K562 (cell line): ENCODE data around the gene CCM2. TPM values are rescaled to one million over a fixed set of nuclear protein-coding genes. Genes with fewer than 3 reads are reported as not detected.

Experiments used
- ATAC-seq: fragments of 200-7000 bp; cut with Tn5 transposase; 3 replicates; pipeline ENCODE4 v1.9.1; 2020; ENCODE audit warnings: moderate library complexity
- BruUV-seq: library from RNA; stranded (reverse); fragments of 400-500 nt; replicated peaks from 2 replicates; lab custom pipeline; 2021; lab: Mats Ljungman, UMichigan
- CTCF ChIA-PET: fragments of 300-600 bp; formaldehyde crosslinking; extraction: SDS; loops from one replicate; lab custom pipeline; 2021; ENCODE audit warnings: low intra/inter-chr PET ratio; lab: Yijun Ruan, JAX
- POLR2A ChIA-PET: fragments of 300-600, 350-650 bp; sonication (Branson Sonifier 250); formaldehyde crosslinking; extraction: SDS; loops from one replicate; lab custom pipeline; 2021; ENCODE audit warnings: antibody characterized with exemption, inconsistent platforms; lab: Yijun Ruan, JAX
- DNase-seq, 4 experiments: peaks; one replicate each; pipeline versions ENCODE4 v3.0.0 to v3.0.0-alpha.2; 2011 to 2018; ENCODE audit warnings: low spot score in 3 of 4, mixed read lengths in 3 of 4; ENCODE audit errors: extremely low read depth in 1 of 4
- FAIRE-seq: peaks from 2 replicates; lab custom pipeline; 2011; peaks lifted over from hg19 to GRCh38; lab: Jason Lieb, UNC
- H2AFZ ChIP-seq: 2 replicates; pipeline ENCODE4 v1.6.0; 2011; ENCODE audit warnings: low read depth, low read length, control low read depth, inconsistent platforms
- H3K27ac ChIP-seq: fragments of 200-600 bp; 3 replicates; pipeline ENCODE4 v1.8.0; 2011; ENCODE audit warnings: low read depth, mild to moderate bottlenecking, control low read depth, inconsistent platforms, low read length, moderate library complexity, mixed read lengths; ENCODE audit errors: extremely low read depth
- H3K27me3 ChIP-seq, 2 experiments: fragments of 300-600 bp in 1 of 2; 2 replicates in 1 of 2; 3 replicates in 1 of 2; pipeline versions ENCODE4 v1.6.0 to v1.8.0; 2011; ENCODE audit warnings: inconsistent platforms in 2 of 2, low read length in 2 of 2, mild to moderate bottlenecking in 1 of 2, mixed read lengths in 1 of 2, moderate library complexity in 1 of 2; ENCODE audit not compliant: control insufficient read depth in 2 of 2, insufficient read depth in 2 of 2
- H3K36me3 ChIP-seq: fragments of 300-600 bp; 3 replicates; pipeline ENCODE4 v1.8.0; 2011; ENCODE audit warnings: mild to moderate bottlenecking, low read length, inconsistent platforms; ENCODE audit not compliant: control insufficient read depth, insufficient read depth
- H3K4me1 ChIP-seq, 2 experiments: fragments of 200-600 bp in 1 of 2; replicated peaks in 1 of 2; 2 replicates in 1 of 2; 3 replicates in 1 of 2; pipeline versions ENCODE4 v1.5.1 to v1.8.0; 2011; ENCODE audit warnings: inconsistent platforms in 2 of 2, low read length in 2 of 2, mild to moderate bottlenecking in 1 of 2, mixed read lengths in 1 of 2, moderate library complexity in 1 of 2; ENCODE audit not compliant: control insufficient read depth in 2 of 2, insufficient read depth in 2 of 2
- H3K4me2 ChIP-seq: 2 replicates; pipeline ENCODE4 v1.6.1; 2011; ENCODE audit warnings: low read length, control low read depth, inconsistent platforms, mixed read lengths; ENCODE audit not compliant: insufficient read depth
- H3K4me3 ChIP-seq: fragments of 200-600 bp; sonication (generic), shearing (Covaris generic); 2 replicates; pipeline ENCODE4 v1.5.1; 2016; ENCODE audit warnings: control low read depth, inconsistent platforms
- H3K79me2 ChIP-seq: fragments of 200-600 bp; 3 replicates; pipeline ENCODE4 v1.8.0; 2011; ENCODE audit warnings: low read length, inconsistent platforms; ENCODE audit not compliant: control insufficient read depth, insufficient read depth
- H3K9ac ChIP-seq, 2 experiments: 2 replicates each; pipeline versions ENCODE4 v1.6.0 to v1.6.1; 2011; ENCODE audit warnings: low read depth in 2 of 2, low read length in 2 of 2, control low read depth in 1 of 2, inconsistent platforms in 1 of 2, mild to moderate bottlenecking in 1 of 2, mixed read lengths in 1 of 2; ENCODE audit not compliant: insufficient read depth in 1 of 2
- H3K9me1 ChIP-seq: one replicate; pipeline ENCODE4 v1.6.0; 2011; ENCODE audit warnings: inconsistent platforms, mild to moderate bottlenecking, low read length, moderate library complexity; ENCODE audit not compliant: control insufficient read depth, insufficient read depth
- H3K9me3 ChIP-seq: replicated peaks from 2 replicates; pipeline ENCODE4 v1.5.1; 2011; ENCODE audit warnings: low read depth, low read length, inconsistent platforms; ENCODE audit not compliant: control insufficient read depth, insufficient read depth
- H4K20me1 ChIP-seq: replicated peaks from 2 replicates; pipeline ENCODE4 v1.6.1; 2011; ENCODE audit warnings: low read length, inconsistent platforms, mixed read lengths; ENCODE audit not compliant: control insufficient read depth, insufficient read depth
- BRF2 ChIP-seq: IDR thresholded peaks from 3 replicates; pipeline ENCODE4 v1.6.1; 2011; ENCODE audit warnings: borderline replicate concordance, mild to moderate bottlenecking; ENCODE audit not compliant: insufficient read length, insufficient read depth
- HDAC8 ChIP-seq: fragments of 450-650 bp; IDR thresholded peaks from 2 replicates; pipeline ENCODE4 v1.6.1; 2016; ENCODE audit warnings: mild to moderate bottlenecking, missing genetic modification characterization, moderate library complexity, missing compliant biosample characterization
- MAZ ChIP-seq, 2 experiments: fragments of 450-650 bp in 1 of 2; sonication (generic) in 1 of 2; formaldehyde crosslinking; IDR thresholded peaks in 1 of 2; conservative IDR thresholded peaks in 1 of 2; 2 replicates each; pipeline versions ENCODE4 v1.4.0 to v1.5.0; 2020; ENCODE audit warnings: mild to moderate bottlenecking in 1 of 2, missing genetic modification reagents in 1 of 2
- NCOA1 ChIP-seq: fragments of 450-650 bp; IDR thresholded peaks from 2 replicates; pipeline ENCODE4 v1.6.1; 2016; ENCODE audit warnings: low read depth
- RBM25 ChIP-seq: fragments of 200-400 bp; formaldehyde crosslinking; IDR thresholded peaks from 2 replicates; pipeline ENCODE4 v1.6.1; 2018; ENCODE audit warnings: low read length, low read depth, moderate library complexity; ENCODE audit not compliant: severe bottlenecking
- SMARCC2 ChIP-seq: fragments of 450-650 bp; IDR thresholded peaks from 2 replicates; pipeline ENCODE4 v1.6.1; 2017; ENCODE audit warnings: antibody characterized with exemption, moderate library complexity, mild to moderate bottlenecking, low read depth
- SNRNP70 ChIP-seq: fragments of 200-400 bp; formaldehyde crosslinking; optimal IDR thresholded peaks from 2 replicates; pipeline ENCODE3; 2017; ENCODE audit warnings: low read depth, low read length
- ZBTB17 ChIP-seq: fragments of 450-650 bp; formaldehyde crosslinking; IDR thresholded peaks from 2 replicates; pipeline ENCODE4 v1.4.0; 2020; ENCODE audit warnings: mild to moderate bottlenecking
- ZNF3 ChIP-seq: fragments of 250-450 bp; sonication (Bioruptor Pico); IDR thresholded peaks from 2 replicates; pipeline ENCODE4 v1.5.0; 2021; ENCODE audit warnings: mild to moderate bottlenecking, moderate library complexity
- WGBS: fragments of 100-300 bp; shearing (Covaris generic); methylation state at CpG from one replicate; pipeline ENCODE4 v1.1.6; 2016; ENCODE audit warnings: low coverage, mixed read lengths; ENCODE audit not compliant: insufficient coverage; ENCODE audit errors: missing lambda C conversion rate; 5-methylcytosine and 5-hydroxymethylcytosine counted together
- in situ Hi-C: fragments of 300-500 bp; cut with MboI; formaldehyde crosslinking; loops from 4 replicates; pipeline ENCODE4 v1.15.0; 2018; ENCODE audit warnings: inconsistent platforms, mixed read lengths
- intact Hi-C: fragments of 100-400 bp; cut with micrococcal nuclease; formaldehyde crosslinking; loops from 2 replicates; pipeline ENCODE4 v1.14.2; 2022
- polyA plus RNA-seq, 8 experiments: library from polyadenylated mRNA; depleted of rRNA in 4 of 8; stranded (reverse) in 5 of 8; unstranded in 3 of 8; fragments of >200 nt; fragmentation: Nextera tagmentation in 2 of 8; fragmentation: Illumina TruSeq in 1 of 8; extraction: Ambion mirVana in 2 of 8; extraction: Trizol in 1 of 8; gene quantifications; 2 replicates each; pipeline versions ENCODE4 v1.2.1 to v1.2.3, GENCODE V29; 2011 to 2014; ENCODE audit warnings: inconsistent platforms in 1 of 8, missing spikeins in 1 of 8
- total RNA-seq, 7 experiments: library from RNA; depleted of rRNA in 6 of 7; stranded (reverse); fragments of >200 nt in 6 of 7; fragmentation: Illumina TruSeq in 2 of 7; extraction: Trizol in 2 of 7; gene quantifications; 2 replicates each; pipeline versions ENCODE4 v1.2.1 to v1.2.3, GENCODE V29; 2011 to 2021; ENCODE audit warnings: low replicate concordance in 1 of 7

Gene CCM2
- total and polyA plus RNA-seq, 9 of the 15 experiments (the other 6 are each of a cell fraction or from before 2014, with no cell fraction given) = 0.41 to 38.6 (median 25.9) TPM

- Histone ChIP-seq H3K27me3 (no peaks in the 10 kb centered on the region), H3K4me3 (no peak overlapping the region), H3K36me3 (peaks cover 54% of the 10 kb centered on the region), H2AFZ (no peak overlapping the region), H3K9me1 (no peaks in the 10 kb centered on the region), H3K27ac (no peak overlapping the region), H3K4me2 (no peak overlapping the region), H3K79me2 (peaks cover 37% of the 10 kb centered on the region), H4K20me1 (peaks cover 15% of the 10 kb centered on the region), H3K9ac (no peak overlapping the region), H3K4me1 (peaks cover 0 to 3% of the 10 kb centered on the region in 2 experiments; a peak in 1 of 5 replicates), H3K9me3 (no peaks in the 10 kb centered on the region)
- no peak for ATAC-seq
- 82% methylated on average over 5 of the region's 5 CpGs for WGBS
- CTCF ChIA-PET = no interaction called here
- no peak for TF ChIP-seq NCOA1
- TF ChIP-seq ZNF3 = no peak
- no peak for TF ChIP-seq MAZ (CRISPR knock-in tag; conservative IDR thresholded peaks at IDR 0.05 in 1 of 2, IDR thresholded peaks at IDR 0.05 in 1 of 2)
- TF ChIP-seq BRF2 = no peak
- no peak for TF ChIP-seq RBM25
- TF ChIP-seq SMARCC2 = no peak
- no peak for TF ChIP-seq HDAC8
- no peak for TF ChIP-seq SNRNP70
- TF ChIP-seq ZBTB17 (CRISPR knock-in tag) = no peak
- in situ Hi-C loops (no loop called here), intact Hi-C loops (no loop called here)
- FAIRE-seq = no peak
- no peak for DNase-seq
- no TSS peak for BruUV-seq
- POLR2A ChIA-PET = interaction anchor here (1.1 to 1.3 kb wide), 2 partner anchors 11 to 13 kb away, joined by 3 to 4 read pairs; no protein-coding TSS in a partner anchor
These were observed 39.1 kb downstream of the CCM2 start for GRCh38 chr7:45039106-45039505.
